Measurements from ENCODE around the gene LCN9.

- TF ChIP-seq, protein P1, sequence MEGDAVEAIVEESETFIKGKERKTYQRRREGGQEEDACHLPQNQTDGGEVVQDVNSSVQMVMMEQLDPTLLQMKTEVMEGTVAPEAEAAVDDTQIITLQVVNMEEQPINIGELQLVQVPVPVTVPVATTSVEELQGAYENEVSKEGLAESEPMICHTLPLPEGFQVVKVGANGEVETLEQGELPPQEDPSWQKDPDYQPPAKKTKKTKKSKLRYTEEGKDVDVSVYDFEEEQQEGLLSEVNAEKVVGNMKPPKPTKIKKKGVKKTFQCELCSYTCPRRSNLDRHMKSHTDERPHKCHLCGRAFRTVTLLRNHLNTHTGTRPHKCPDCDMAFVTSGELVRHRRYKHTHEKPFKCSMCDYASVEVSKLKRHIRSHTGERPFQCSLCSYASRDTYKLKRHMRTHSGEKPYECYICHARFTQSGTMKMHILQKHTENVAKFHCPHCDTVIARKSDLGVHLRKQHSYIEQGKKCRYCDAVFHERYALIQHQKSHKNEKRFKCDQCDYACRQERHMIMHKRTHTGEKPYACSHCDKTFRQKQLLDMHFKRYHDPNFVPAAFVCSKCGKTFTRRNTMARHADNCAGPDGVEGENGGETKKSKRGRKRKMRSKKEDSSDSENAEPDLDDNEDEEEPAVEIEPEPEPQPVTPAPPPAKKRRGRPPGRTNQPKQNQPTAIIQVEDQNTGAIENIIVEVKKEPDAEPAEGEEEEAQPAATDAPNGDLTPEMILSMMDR (IDR thresholded peaks at IDR 0.05; ENCODE audit: insufficient read depth, low read length): no peak
- TF ChIP-seq, protein P2, sequence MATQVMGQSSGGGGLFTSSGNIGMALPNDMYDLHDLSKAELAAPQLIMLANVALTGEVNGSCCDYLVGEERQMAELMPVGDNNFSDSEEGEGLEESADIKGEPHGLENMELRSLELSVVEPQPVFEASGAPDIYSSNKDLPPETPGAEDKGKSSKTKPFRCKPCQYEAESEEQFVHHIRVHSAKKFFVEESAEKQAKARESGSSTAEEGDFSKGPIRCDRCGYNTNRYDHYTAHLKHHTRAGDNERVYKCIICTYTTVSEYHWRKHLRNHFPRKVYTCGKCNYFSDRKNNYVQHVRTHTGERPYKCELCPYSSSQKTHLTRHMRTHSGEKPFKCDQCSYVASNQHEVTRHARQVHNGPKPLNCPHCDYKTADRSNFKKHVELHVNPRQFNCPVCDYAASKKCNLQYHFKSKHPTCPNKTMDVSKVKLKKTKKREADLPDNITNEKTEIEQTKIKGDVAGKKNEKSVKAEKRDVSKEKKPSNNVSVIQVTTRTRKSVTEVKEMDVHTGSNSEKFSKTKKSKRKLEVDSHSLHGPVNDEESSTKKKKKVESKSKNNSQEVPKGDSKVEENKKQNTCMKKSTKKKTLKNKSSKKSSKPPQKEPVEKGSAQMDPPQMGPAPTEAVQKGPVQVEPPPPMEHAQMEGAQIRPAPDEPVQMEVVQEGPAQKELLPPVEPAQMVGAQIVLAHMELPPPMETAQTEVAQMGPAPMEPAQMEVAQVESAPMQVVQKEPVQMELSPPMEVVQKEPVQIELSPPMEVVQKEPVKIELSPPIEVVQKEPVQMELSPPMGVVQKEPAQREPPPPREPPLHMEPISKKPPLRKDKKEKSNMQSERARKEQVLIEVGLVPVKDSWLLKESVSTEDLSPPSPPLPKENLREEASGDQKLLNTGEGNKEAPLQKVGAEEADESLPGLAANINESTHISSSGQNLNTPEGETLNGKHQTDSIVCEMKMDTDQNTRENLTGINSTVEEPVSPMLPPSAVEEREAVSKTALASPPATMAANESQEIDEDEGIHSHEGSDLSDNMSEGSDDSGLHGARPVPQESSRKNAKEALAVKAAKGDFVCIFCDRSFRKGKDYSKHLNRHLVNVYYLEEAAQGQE (IDR thresholded peaks at IDR 0.05; ENCODE audit: insufficient replicate concordance, low read depth): no peak
- no peak for TF ChIP-seq POLR2AphosphoS5 (IDR thresholded peaks at IDR 0.05; ENCODE audit: low read depth)
- TF ChIP-seq GABPA (IDR thresholded peaks at IDR 0.05; ENCODE audit: low read depth): no peak
These were observed 16.9 kb downstream of the LCN9 start for GRCh38 chr9:135680056-135680455.

Data from HL-60 (cell line).